Upper lobe of left lung (tissue), 4 donors: ENCODE data around the gene GDAP1L1.

ENCODE experiments used
- POLR2A ChIP-seq, 4 donors: fragments of 450-650 bp; IDR thresholded peaks; one replicate each; pipeline ENCODE4 v1.5.1; 2016 to 2017; ENCODE audit warnings: antibody characterized with exemption in 4 of 4, mild to moderate bottlenecking in 2 of 4
- TF ChIP-seq, protein P1 (sequence below), 6 experiments: fragments of 450-650 bp in 4 of 6; fragments of 200-600 bp in 2 of 6; sonication (generic) in 2 of 6; IDR thresholded peaks; one replicate each; pipeline ENCODE4 v1.5.1; 2016 to 2019; ENCODE audit warnings: antibody characterized with exemption in 6 of 6

DNA sequence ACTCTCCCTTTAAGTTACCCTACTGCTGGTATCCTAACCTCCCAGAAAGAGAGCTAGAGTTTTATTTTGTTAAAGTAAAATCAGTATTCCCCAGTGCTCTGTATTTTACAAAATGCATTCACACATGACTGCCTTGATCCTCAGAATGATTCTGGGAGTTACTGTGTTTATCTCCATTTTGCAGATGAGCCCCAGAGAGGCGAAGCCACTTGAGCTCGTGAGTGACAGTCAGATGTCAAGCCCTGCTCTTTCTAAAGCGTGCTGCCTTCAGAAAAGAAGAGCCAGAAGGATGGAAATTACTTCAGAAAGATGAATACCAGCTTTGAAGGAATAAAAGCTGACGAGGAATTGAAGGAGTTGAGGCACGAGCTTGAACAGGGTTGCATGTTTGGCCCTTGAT lies 22.5 kb upstream of the GDAP1L1 start:
- TF ChIP-seq, protein P1, sequence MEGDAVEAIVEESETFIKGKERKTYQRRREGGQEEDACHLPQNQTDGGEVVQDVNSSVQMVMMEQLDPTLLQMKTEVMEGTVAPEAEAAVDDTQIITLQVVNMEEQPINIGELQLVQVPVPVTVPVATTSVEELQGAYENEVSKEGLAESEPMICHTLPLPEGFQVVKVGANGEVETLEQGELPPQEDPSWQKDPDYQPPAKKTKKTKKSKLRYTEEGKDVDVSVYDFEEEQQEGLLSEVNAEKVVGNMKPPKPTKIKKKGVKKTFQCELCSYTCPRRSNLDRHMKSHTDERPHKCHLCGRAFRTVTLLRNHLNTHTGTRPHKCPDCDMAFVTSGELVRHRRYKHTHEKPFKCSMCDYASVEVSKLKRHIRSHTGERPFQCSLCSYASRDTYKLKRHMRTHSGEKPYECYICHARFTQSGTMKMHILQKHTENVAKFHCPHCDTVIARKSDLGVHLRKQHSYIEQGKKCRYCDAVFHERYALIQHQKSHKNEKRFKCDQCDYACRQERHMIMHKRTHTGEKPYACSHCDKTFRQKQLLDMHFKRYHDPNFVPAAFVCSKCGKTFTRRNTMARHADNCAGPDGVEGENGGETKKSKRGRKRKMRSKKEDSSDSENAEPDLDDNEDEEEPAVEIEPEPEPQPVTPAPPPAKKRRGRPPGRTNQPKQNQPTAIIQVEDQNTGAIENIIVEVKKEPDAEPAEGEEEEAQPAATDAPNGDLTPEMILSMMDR (IDR thresholded peaks at IDR 0.05) = no peak
- no peak for TF ChIP-seq POLR2A (IDR thresholded peaks at IDR 0.05)
